Loucy (cell line): Measurements from ENCODE around the gene FHIP2A.
A peak's percentile ranks its signal among the peaks of the same experiment; 100 is the strongest.

ENCODE experiments used
- H2AFZ ChIP-seq: fragments of 200-600 bp; sonication (generic); 2 replicates; pipeline ENCODE4 v1.6.0; 2016; ENCODE audit warnings: antibody characterized with exemption, mild to moderate bottlenecking, low read length, moderate library complexity
- H3F3A ChIP-seq: fragments of 200-600 bp; 2 replicates; pipeline ENCODE4 v1.6.0; 2016; ENCODE audit warnings: antibody characterized with exemption, low read depth, mild to moderate bottlenecking
- H3K27me3 ChIP-seq: fragments of 200-600 bp; sonication (generic); 2 replicates; pipeline ENCODE4 v1.6.1; 2014; ENCODE audit warnings: low read length, mild to moderate bottlenecking; ENCODE audit not compliant: insufficient read depth, poor library complexity, severe bottlenecking
- H3K36me3 ChIP-seq: fragments of 200-600 bp; sonication (generic); 2 replicates; pipeline ENCODE4 v1.6.1; 2016; ENCODE audit warnings: low read length; ENCODE audit not compliant: insufficient read depth
- H3K4me1 ChIP-seq: fragments of 200-600 bp; sonication (generic); 2 replicates; pipeline ENCODE4 v1.5.1; 2014; ENCODE audit warnings: low read length, mild to moderate bottlenecking; ENCODE audit not compliant: insufficient read depth, poor library complexity, severe bottlenecking
- H3K4me2 ChIP-seq: fragments of 200-600 bp; sonication (generic); 2 replicates; pipeline ENCODE4 v1.6.0; 2014; ENCODE audit warnings: antibody characterized with exemption, low read length, low read depth, mild to moderate bottlenecking; ENCODE audit not compliant: poor library complexity, severe bottlenecking
- H3K4me3 ChIP-seq: fragments of 200-600 bp; sonication (generic); 2 replicates; pipeline ENCODE4 v1.5.1; 2014; ENCODE audit warnings: low read length, mild to moderate bottlenecking, mixed read lengths; ENCODE audit not compliant: poor library complexity, severe bottlenecking
- H3K79me2 ChIP-seq: fragments of 200-600 bp; sonication (generic); 2 replicates; pipeline ENCODE4 v1.6.1; 2014; ENCODE audit warnings: low read length; ENCODE audit not compliant: insufficient read depth
- H3K9ac ChIP-seq: fragments of 200-600 bp; sonication (generic); 2 replicates; pipeline ENCODE4 v1.6.0; 2014; ENCODE audit warnings: mild to moderate bottlenecking, low read depth, low read length, moderate library complexity; ENCODE audit not compliant: poor library complexity, severe bottlenecking
- H3K9me2 ChIP-seq: fragments of 200-600 bp; sonication (generic); replicated peaks from 2 replicates; pipeline ENCODE4 v1.6.1; 2016; ENCODE audit warnings: low read depth, low read length, mixed read lengths
- H3K9me3 ChIP-seq: fragments of 200-600 bp; sonication (generic); 2 replicates; pipeline ENCODE4 v1.6.1; 2014; ENCODE audit warnings: mild to moderate bottlenecking, antibody characterized with exemption, low read length, low read depth; ENCODE audit not compliant: insufficient read depth
- H4K20me1 ChIP-seq: fragments of 200-600 bp; sonication (generic); 2 replicates; pipeline ENCODE4 v1.6.0; 2014; ENCODE audit warnings: antibody characterized with exemption, low read length, mild to moderate bottlenecking; ENCODE audit not compliant: insufficient read depth, poor library complexity, severe bottlenecking
- EZH2phosphoT487 ChIP-seq: fragments of 200-600 bp; IDR thresholded peaks from 2 replicates; pipeline ENCODE4 v1.6.1; 2018; ENCODE audit warnings: antibody characterized with exemption, mild to moderate bottlenecking, moderate library complexity, borderline replicate concordance
- TF ChIP-seq, protein P1 (sequence below): fragments of 200-600 bp; sonication (generic); conservative IDR thresholded peaks from 2 replicates; pipeline ENCODE4 v1.5.1; 2014; ENCODE audit warnings: mild to moderate bottlenecking, antibody characterized with exemption, low read length

Gene FHIP2A

DNA sequence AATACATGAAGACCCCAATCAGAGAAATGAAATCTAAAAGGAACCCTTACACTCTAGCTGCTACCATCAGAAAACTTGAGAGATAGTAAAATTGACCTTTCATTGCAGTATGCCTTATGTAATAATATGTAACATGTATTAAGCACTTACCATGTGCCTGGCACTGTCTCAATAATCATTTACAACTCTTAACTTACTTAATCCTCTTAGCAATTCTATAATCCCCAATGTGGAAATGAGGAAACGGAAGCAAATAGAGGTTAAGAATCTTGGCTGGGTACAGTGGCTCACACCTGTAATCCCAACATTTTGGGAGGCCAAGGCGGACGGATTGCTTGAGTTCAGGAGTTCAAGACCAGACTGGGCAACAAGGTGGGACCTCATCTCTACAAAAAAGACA is 29.8 kb upstream of the FHIP2A start:
- Histone ChIP-seq H4K20me1 (peaks cover 78% of the 10 kb centered on the region), H3F3A (peaks cover 2% of the 10 kb centered on the region; the same call in 1 of the 2 replicates), H3K27me3 (no peaks in the 10 kb centered on the region), H3K79me2 (peaks cover 82% of the 10 kb centered on the region), H3K36me3 (peaks cover 68% of the 10 kb centered on the region), H3K4me3 (peak overlapping the region; percentile 32), H3K9me2 (no peaks in the 10 kb centered on the region), H3K9me3 (peaks cover 26% of the 10 kb centered on the region), H3K4me1 (peaks cover 26% of the 10 kb centered on the region), H2AFZ (no peak overlapping the region), H3K4me2 (peak overlapping the region; percentile 85), H3K9ac (no peak overlapping the region)
- TF ChIP-seq, protein P1, sequence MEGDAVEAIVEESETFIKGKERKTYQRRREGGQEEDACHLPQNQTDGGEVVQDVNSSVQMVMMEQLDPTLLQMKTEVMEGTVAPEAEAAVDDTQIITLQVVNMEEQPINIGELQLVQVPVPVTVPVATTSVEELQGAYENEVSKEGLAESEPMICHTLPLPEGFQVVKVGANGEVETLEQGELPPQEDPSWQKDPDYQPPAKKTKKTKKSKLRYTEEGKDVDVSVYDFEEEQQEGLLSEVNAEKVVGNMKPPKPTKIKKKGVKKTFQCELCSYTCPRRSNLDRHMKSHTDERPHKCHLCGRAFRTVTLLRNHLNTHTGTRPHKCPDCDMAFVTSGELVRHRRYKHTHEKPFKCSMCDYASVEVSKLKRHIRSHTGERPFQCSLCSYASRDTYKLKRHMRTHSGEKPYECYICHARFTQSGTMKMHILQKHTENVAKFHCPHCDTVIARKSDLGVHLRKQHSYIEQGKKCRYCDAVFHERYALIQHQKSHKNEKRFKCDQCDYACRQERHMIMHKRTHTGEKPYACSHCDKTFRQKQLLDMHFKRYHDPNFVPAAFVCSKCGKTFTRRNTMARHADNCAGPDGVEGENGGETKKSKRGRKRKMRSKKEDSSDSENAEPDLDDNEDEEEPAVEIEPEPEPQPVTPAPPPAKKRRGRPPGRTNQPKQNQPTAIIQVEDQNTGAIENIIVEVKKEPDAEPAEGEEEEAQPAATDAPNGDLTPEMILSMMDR, result no peak
- TF ChIP-seq EZH2phosphoT487, result no peak

- peaks cover 2% of the 10 kb centered on the region; the same call in 1 of the 2 replicates for H3F3A ChIP-seq
- H3K9me2 ChIP-seq, result no peaks in the 10 kb centered on the region
- peak overlapping the region; percentile 98 for H3K4me3 ChIP-seq
- no peak for TF ChIP-seq EZH2phosphoT487
- TF ChIP-seq, protein P1, result no peak
- H3K79me2 ChIP-seq, result peaks cover 98% of the 10 kb centered on the region
- no peak overlapping the region for H2AFZ ChIP-seq
- no peaks in the 10 kb centered on the region for H3K27me3 ChIP-seq
- H3K9ac ChIP-seq, result peak overlapping the region; percentile 2
- peak overlapping the region; percentile 85 for H3K4me2 ChIP-seq
- H3K4me1 ChIP-seq, result peaks cover 47% of the 10 kb centered on the region
- peaks cover 75% of the 10 kb centered on the region for H4K20me1 ChIP-seq
- H3K36me3 ChIP-seq, result peaks cover 74% of the 10 kb centered on the region
- peaks cover 26% of the 10 kb centered on the region for H3K9me3 ChIP-seq
Observed at GRCh38 chr10:114795039-114795438, 26.5 kb upstream of the FHIP2A start.

GRCh38 chr10:114800361-114800760 is 21.2 kb upstream of the FHIP2A start:
- Histone ChIP-seq H2AFZ (no peak overlapping the region), H3K36me3 (peaks cover 30% of the 10 kb centered on the region), H3K4me1 (peaks cover 68% of the 10 kb centered on the region), H3K9me2 (no peaks in the 10 kb centered on the region), H3K9me3 (peaks cover 9% of the 10 kb centered on the region; the same call in 1 of the 2 replicates), H3F3A (peaks cover 22% of the 10 kb centered on the region), H3K79me2 (peaks cover 57% of the 10 kb centered on the region), H3K27me3 (no peaks in the 10 kb centered on the region), H3K4me2 (peak overlapping the region; percentile 85), H4K20me1 (peaks cover 26% of the 10 kb centered on the region), H3K4me3 (peak overlapping the region; percentile 98), H3K9ac (peak overlapping the region; percentile 100)
- TF ChIP-seq, protein P1, result no peak
- no peak for TF ChIP-seq EZH2phosphoT487
